CD14-positive monocyte (primary cell): ENCODE results near the gene SUN5. TPM values are rescaled to one million over a fixed set of nuclear protein-coding genes. Genes with fewer than 3 reads are reported as not detected.
A peak's percentile ranks its signal among the peaks of the same experiment; 100 is the strongest.

Experiments
- DNase-seq, 3 donors: peaks; one replicate each; pipeline ENCODE4 v3.0.0-alpha.2; 2011 to 2022
- H2AFZ ChIP-seq: 2 replicates; pipeline ENCODE4 v1.6.0; 2012; ENCODE audit warnings: mild to moderate bottlenecking, low read depth, low read length, inconsistent platforms; ENCODE audit not compliant: insufficient read depth, poor library complexity, severe bottlenecking
- H3K27ac ChIP-seq, 2 donors: 1 replicate in 1 of 2; 2 replicates in 1 of 2; pipeline ENCODE4 v1.5.1; 2012 to 2013; ENCODE audit warnings: low read length in 2 of 2, control low read depth in 1 of 2, inconsistent platforms in 1 of 2, low read depth in 1 of 2, mild to moderate bottlenecking in 1 of 2
- H3K27me3 ChIP-seq, 2 donors: one replicate each; pipeline versions ENCODE4 v1.6.0 to v1.6.1; 2011 to 2013; ENCODE audit warnings: low read length in 2 of 2; ENCODE audit not compliant: control insufficient read depth in 2 of 2, insufficient read depth in 2 of 2
- H3K36me3 ChIP-seq, 2 donors: replicated peaks in 1 of 2; 1 replicate in 1 of 2; 2 replicates in 1 of 2; pipeline versions ENCODE4 v1.5.1 to v1.6.1; 2012 to 2013; ENCODE audit warnings: low read length in 2 of 2, control low read depth in 1 of 2, inconsistent platforms in 1 of 2, mild to moderate bottlenecking in 1 of 2; ENCODE audit not compliant: insufficient read depth in 2 of 2, control insufficient read depth in 1 of 2
- H3K4me1 ChIP-seq, 2 donors: 1 replicate in 1 of 2; 2 replicates in 1 of 2; pipeline versions ENCODE4 v1.5.1 to v1.6.1; 2012 to 2013; ENCODE audit warnings: low read length in 2 of 2, control low read depth in 1 of 2, inconsistent platforms in 1 of 2, mild to moderate bottlenecking in 1 of 2, moderate library complexity in 1 of 2; ENCODE audit not compliant: insufficient read depth in 2 of 2, control insufficient read depth in 1 of 2
- H3K4me2 ChIP-seq: replicated peaks from 2 replicates; pipeline ENCODE3; 2012; ENCODE audit warnings: low read length, moderate library complexity, mild to moderate bottlenecking; ENCODE audit not compliant: poor library complexity, severe bottlenecking; ENCODE audit errors: extremely low read depth
- H3K4me3 ChIP-seq, 3 experiments: fragments of 200-600 bp in 1 of 3; sonication (generic) in 1 of 3; replicated peaks in 1 of 3; 1 replicate in 2 of 3; 2 replicates in 1 of 3; pipeline ENCODE4 v1.5.1; 2011 to 2013; ENCODE audit warnings: low read length in 3 of 3, mild to moderate bottlenecking in 3 of 3, control low read depth in 2 of 3, low read depth in 2 of 3, inconsistent platforms in 1 of 3, moderate library complexity in 1 of 3
- H3K79me2 ChIP-seq: 2 replicates; pipeline ENCODE4 v1.6.0; 2012; ENCODE audit warnings: mild to moderate bottlenecking, control low read depth, inconsistent platforms, low read length, moderate library complexity; ENCODE audit not compliant: insufficient read depth
- H3K9ac ChIP-seq: 2 replicates; pipeline ENCODE4 v1.6.0; 2017; ENCODE audit warnings: low read length, mild to moderate bottlenecking; ENCODE audit not compliant: insufficient read depth, poor library complexity, severe bottlenecking
- H3K9me3 ChIP-seq, 2 donors: replicated peaks in 1 of 2; 1 replicate in 1 of 2; 2 replicates in 1 of 2; pipeline versions ENCODE4 v1.5.1 to v1.6.1; 2012 to 2013; ENCODE audit warnings: low read length in 2 of 2, control low read depth in 1 of 2; ENCODE audit not compliant: control insufficient read depth in 1 of 2, insufficient read depth in 1 of 2
- H4K20me1 ChIP-seq: 2 replicates; pipeline ENCODE4 v1.6.0; 2012; ENCODE audit warnings: mild to moderate bottlenecking, low read length, control low read depth, moderate library complexity; ENCODE audit not compliant: insufficient read depth
- H3K27ac Mint-ChIP-seq, 7 donors: one replicate each; pipeline ENCODE4 v1.8.0; 2020; ENCODE audit warnings: mild to moderate bottlenecking in 7 of 7, mixed read lengths in 7 of 7, moderate library complexity in 6 of 7, inconsistent platforms in 2 of 7
- H3K27me3 Mint-ChIP-seq, 3 donors: one replicate each; pipeline ENCODE4 v1.8.0; 2021 to 2022; ENCODE audit warnings: low read depth in 3 of 3, mild to moderate bottlenecking in 3 of 3, mixed read lengths in 3 of 3, moderate library complexity in 3 of 3, inconsistent platforms in 1 of 3
- H3K36me3 Mint-ChIP-seq, 2 donors: one replicate each; pipeline ENCODE4 v1.8.0; 2020; ENCODE audit warnings: mixed read lengths in 2 of 2, inconsistent platforms in 1 of 2, mild to moderate bottlenecking in 1 of 2
- H3K4me1 Mint-ChIP-seq: one replicate; pipeline ENCODE4 v1.8.0; 2020; ENCODE audit warnings: mild to moderate bottlenecking, mixed read lengths
- H3K4me3 Mint-ChIP-seq, 2 donors: one replicate each; pipeline ENCODE4 v1.8.0; 2020; ENCODE audit warnings: mild to moderate bottlenecking in 2 of 2, mixed read lengths in 2 of 2, moderate library complexity in 1 of 2
- H3K9me3 Mint-ChIP-seq, 7 donors: one replicate each; pipeline ENCODE4 v1.8.0; 2020 to 2022; ENCODE audit warnings: mixed read lengths in 7 of 7, mild to moderate bottlenecking in 6 of 7, moderate library complexity in 6 of 7, inconsistent platforms in 2 of 7
- WGBS: methylation state at CpG from one replicate; pipeline ENCODE4 v1.1.5; 2013; ENCODE audit warnings: missing lambda C conversion rate; ENCODE audit not compliant: insufficient coverage; 5-methylcytosine and 5-hydroxymethylcytosine counted together
- intact Hi-C, 2 donors: fragments of 100-400 bp; cut with micrococcal nuclease; formaldehyde crosslinking; loops; one replicate each; pipeline versions ENCODE4 v1.15.0 to v1.15.1; 2023
- polyA plus RNA-seq, 3 donors: library from polyadenylated mRNA; depleted of rRNA in 1 of 3; unstranded in 2 of 3; stranded (reverse) in 1 of 3; fragments of 300-500 nt in 2 of 3; fragments of >200 nt in 1 of 3; fragmentation: Illumina TruSeq in 2 of 3; gene quantifications; 1 replicate in 2 of 3; 2 replicates in 1 of 3; pipeline ENCODE4 v1.2.3, GENCODE V29; 2012 to 2021
- TF ChIP-seq, protein P1 (sequence below): fragments of 200-600 bp; IDR thresholded peaks from one replicate; pipeline ENCODE4 v1.8.0; 2022; ENCODE audit warnings: antibody characterized with exemption, mild to moderate bottlenecking

Gene SUN5
- polyA plus RNA-seq, 3 donors = not detected

DNA sequence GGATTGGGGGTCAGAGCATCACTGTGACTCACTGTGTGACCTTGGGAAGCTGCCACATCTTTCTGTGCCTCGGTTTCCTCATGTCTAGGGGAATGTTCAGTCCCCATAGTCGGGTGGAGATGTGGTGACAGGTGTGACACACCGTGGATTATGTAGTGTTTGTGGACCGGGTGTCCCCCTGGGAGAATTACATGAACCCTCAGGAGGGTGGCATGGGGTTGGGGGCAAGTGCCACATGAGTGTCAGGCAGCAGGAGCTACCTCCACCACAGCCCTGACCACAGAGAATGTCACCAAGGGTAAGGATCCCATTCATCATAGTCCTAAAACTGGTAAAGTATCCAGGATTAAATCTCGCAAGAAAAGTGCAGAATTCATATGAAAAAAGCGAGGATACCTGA is 23.2 kb downstream of the SUN5 start:
- Histone ChIP-seq H3K9me3 (peaks cover 0 to 6% of the 10 kb centered on the region in 2 donors), H2AFZ (no peak overlapping the region), H3K27me3 (no peaks in the 10 kb centered on the region), H3K36me3 (no peaks in the 10 kb centered on the region), H3K4me1 (no peaks in the 10 kb centered on the region), H3K27ac (no peak overlapping the region), H4K20me1 (no peaks in the 10 kb centered on the region), H3K79me2 (no peaks in the 10 kb centered on the region), H3K4me2 (no peak overlapping the region), H3K4me3 (no peak overlapping the region), H3K9ac (no peak overlapping the region)
- Mint-ChIP-seq H3K4me1 (no peaks in the 10 kb centered on the region), H3K4me3 (no peak overlapping the region), H3K36me3 (no peaks in the 10 kb centered on the region), H3K27ac (peak overlapping the region in 1 of 7 donors; percentile 41), H3K27me3 (peaks cover 0 to 3% (median 1%) of the 10 kb centered on the region in 3 donors), H3K9me3 (peaks cover 0 to 8% (median 3%) of the 10 kb centered on the region in 7 donors)
- TF ChIP-seq, protein P1, sequence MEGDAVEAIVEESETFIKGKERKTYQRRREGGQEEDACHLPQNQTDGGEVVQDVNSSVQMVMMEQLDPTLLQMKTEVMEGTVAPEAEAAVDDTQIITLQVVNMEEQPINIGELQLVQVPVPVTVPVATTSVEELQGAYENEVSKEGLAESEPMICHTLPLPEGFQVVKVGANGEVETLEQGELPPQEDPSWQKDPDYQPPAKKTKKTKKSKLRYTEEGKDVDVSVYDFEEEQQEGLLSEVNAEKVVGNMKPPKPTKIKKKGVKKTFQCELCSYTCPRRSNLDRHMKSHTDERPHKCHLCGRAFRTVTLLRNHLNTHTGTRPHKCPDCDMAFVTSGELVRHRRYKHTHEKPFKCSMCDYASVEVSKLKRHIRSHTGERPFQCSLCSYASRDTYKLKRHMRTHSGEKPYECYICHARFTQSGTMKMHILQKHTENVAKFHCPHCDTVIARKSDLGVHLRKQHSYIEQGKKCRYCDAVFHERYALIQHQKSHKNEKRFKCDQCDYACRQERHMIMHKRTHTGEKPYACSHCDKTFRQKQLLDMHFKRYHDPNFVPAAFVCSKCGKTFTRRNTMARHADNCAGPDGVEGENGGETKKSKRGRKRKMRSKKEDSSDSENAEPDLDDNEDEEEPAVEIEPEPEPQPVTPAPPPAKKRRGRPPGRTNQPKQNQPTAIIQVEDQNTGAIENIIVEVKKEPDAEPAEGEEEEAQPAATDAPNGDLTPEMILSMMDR = no peak
- WGBS = 97% methylated on average over 6 of the region's 6 CpGs
- no peak for DNase-seq
- intact Hi-C loops = no loop called here

DNA sequence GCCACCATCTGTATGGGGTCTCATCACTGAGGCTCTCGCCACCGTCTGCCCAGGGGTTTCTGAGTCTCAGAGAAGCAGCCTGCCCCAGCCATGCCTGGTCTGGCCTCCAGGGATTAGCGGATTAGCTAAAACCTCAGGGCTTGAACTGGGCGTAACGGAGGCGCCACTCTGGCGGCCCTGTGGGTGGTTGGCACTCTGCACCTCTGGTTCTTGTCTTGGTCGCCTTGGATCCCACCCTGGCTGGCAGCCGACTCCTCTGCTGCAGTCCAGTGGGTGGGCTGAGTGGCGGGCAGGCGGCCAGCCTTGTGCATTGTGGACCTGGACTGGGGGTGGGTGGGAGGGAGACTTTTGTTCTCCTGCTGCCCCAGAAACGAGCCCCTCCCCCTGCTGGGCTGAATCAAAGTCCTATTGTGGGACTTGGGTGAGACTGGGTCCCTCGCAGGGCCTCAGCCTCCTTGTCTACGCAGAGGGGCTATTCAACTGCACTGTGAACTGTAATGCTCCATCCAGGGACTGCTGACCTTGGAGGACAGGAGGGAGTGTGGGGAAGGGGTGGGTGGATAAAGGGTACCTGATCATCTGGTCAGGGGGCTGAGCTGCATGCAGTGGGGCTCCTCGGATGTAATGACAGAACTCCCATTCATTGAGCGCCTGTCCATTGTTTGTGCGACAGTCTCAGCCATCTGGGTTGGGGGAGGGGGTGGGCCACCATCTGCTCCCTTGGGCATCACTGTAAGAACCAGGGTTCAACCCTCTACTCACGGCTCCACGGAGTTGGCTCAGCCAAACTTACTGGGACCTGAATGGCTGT is 23.9 kb downstream of the SUN5 start:
- H2AFZ ChIP-seq = no peak overlapping the region
- H3K9me3 ChIP-seq = peaks cover 0 to 6% of the 10 kb centered on the region in 2 donors
- H3K9ac ChIP-seq = no peak overlapping the region
- H3K4me1 ChIP-seq = no peaks in the 10 kb centered on the region
- H3K27ac Mint-ChIP-seq = peak overlapping the region in 1 of 7 donors; percentile 41
- H3K79me2 ChIP-seq = no peaks in the 10 kb centered on the region
- no peaks in the 10 kb centered on the region for H3K27me3 ChIP-seq
- intact Hi-C loops = no loop called here
- no peak overlapping the region for H3K4me3 ChIP-seq
- WGBS = 99% methylated on average over 13 of the region's 19 CpGs
- peaks cover 0 to 14% (median 3%) of the 10 kb centered on the region in 7 donors for H3K9me3 Mint-ChIP-seq
- no peaks in the 10 kb centered on the region for H3K36me3 Mint-ChIP-seq
- H3K27ac ChIP-seq = no peak overlapping the region
- H3K36me3 ChIP-seq = no peaks in the 10 kb centered on the region
- TF ChIP-seq, protein P1 = no peak
- H3K4me1 Mint-ChIP-seq = no peaks in the 10 kb centered on the region
- DNase-seq = no peak
- peaks cover 1 to 3% (median 2%) of the 10 kb centered on the region in 3 donors for H3K27me3 Mint-ChIP-seq
- H3K4me2 ChIP-seq = no peak overlapping the region
- no peaks in the 10 kb centered on the region for H4K20me1 ChIP-seq
- no peak overlapping the region for H3K4me3 Mint-ChIP-seq
